PC-3 (cell line): ENCODE data around the gene SYCN.

Experiments
- EZH2 ChIP-seq: fragments of 300-600 bp; sonication (generic); IDR thresholded peaks from one replicate; pipeline ENCODE4 v1.6.1; 2017; ENCODE audit warnings: antibody characterized with exemption, mild to moderate bottlenecking, low read length; ENCODE audit not compliant: unreplicated experiment
- TF ChIP-seq, protein P1 (sequence below): fragments of 300-600 bp; sonication (generic); conservative IDR thresholded peaks from 2 replicates; pipeline ENCODE4 v1.5.1; 2017; ENCODE audit warnings: antibody characterized with exemption, low read depth, mild to moderate bottlenecking, low read length

DNA sequence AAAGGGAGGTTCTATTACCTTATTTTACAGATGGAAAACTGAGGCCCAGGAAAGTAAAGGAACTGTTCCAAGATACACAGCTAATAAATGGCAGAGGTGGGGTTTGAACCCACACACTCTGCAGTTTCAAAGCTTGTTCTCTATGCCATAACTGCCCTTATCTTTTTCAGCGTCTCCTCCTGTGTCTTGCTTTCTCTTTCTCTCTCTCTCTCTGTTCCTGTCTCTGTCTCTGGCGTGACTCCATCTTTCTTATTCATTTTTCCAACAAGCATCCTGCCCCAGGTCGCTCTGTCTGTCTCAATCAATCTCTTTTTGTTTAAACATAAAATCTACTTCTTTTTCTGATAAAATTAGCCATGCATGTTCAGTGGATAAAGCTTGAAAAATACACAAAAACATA lies 47.8 kb upstream of the SYCN start:
- TF ChIP-seq, protein P1, sequence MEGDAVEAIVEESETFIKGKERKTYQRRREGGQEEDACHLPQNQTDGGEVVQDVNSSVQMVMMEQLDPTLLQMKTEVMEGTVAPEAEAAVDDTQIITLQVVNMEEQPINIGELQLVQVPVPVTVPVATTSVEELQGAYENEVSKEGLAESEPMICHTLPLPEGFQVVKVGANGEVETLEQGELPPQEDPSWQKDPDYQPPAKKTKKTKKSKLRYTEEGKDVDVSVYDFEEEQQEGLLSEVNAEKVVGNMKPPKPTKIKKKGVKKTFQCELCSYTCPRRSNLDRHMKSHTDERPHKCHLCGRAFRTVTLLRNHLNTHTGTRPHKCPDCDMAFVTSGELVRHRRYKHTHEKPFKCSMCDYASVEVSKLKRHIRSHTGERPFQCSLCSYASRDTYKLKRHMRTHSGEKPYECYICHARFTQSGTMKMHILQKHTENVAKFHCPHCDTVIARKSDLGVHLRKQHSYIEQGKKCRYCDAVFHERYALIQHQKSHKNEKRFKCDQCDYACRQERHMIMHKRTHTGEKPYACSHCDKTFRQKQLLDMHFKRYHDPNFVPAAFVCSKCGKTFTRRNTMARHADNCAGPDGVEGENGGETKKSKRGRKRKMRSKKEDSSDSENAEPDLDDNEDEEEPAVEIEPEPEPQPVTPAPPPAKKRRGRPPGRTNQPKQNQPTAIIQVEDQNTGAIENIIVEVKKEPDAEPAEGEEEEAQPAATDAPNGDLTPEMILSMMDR, result no peak
- no peak for TF ChIP-seq EZH2
